ENCODE results near the gene CCDC194. TPM values are rescaled to one million over a fixed set of nuclear protein-coding genes. Genes with fewer than 3 reads are reported as not detected.
A peak's percentile ranks its signal among the peaks of the same experiment; 100 is the strongest.

The CCDC194 gene
- total RNA-seq, 1 donor from 2014 or later, result 2.6 TPM

- DNase-seq (ENCODE audit: low spot score), result peak; percentile 95
- H3K4me3 Mint-ChIP-seq, result peak within 1 kb of the TSS; percentile 94
- no peaks in the 10 kb centered on the region for H3K27me3 Mint-ChIP-seq (ENCODE audit: insufficient read depth)
- H3K4me1 Mint-ChIP-seq (ENCODE audit: low read depth), result peaks cover 17% of the 10 kb centered on the region
- no peaks in the 10 kb centered on the region for H3K9me3 Mint-ChIP-seq
- intact Hi-C loops (cut with micrococcal nuclease), result loop anchor here (1.0 kb wide), 8 partner anchors 15 to 153 kb away; partner anchors contain the start of genes BABAM1, BST2, DDA1 and GTPBP3
- H3K36me3 Mint-ChIP-seq (ENCODE audit: low read depth), result peaks cover 17% of the 10 kb centered on the region
- peak within 1 kb of the TSS; percentile 94 for H3K27ac Mint-ChIP-seq
Measured at GRCh38 chr19:17419621-17420474, 25.9 kb upstream of the CCDC194 start, which contains the start of gene MVB12A. Gene MVB12A (plus strand): TSS chr19:17420047. CDS start chr19:17420136, 89 bp downstream.

- Mint-ChIP-seq H3K4me1 (ENCODE audit: low read depth) (peaks cover 17% of the 10 kb centered on the region), H3K27me3 (ENCODE audit: insufficient read depth) (no peaks in the 10 kb centered on the region), H3K4me3 (peak overlapping the region; percentile 94), H3K36me3 (ENCODE audit: low read depth) (peaks cover 21% of the 10 kb centered on the region), H3K27ac (peak overlapping the region; percentile 94), H3K9me3 (no peaks in the 10 kb centered on the region)
- no peak for DNase-seq (ENCODE audit: low spot score)
- intact Hi-C loops (cut with micrococcal nuclease), result loop anchor here (1.0 kb wide), 6 partner anchors 14 to 152 kb away; partner anchors contain the start of genes BABAM1, BST2, DDA1 and GTPBP3
Measured at GRCh38 chr19:17419154-17419620, 25.2 kb upstream of the CCDC194 start.

- Mint-ChIP-seq H3K36me3 (ENCODE audit: low read depth) (peaks cover 21% of the 10 kb centered on the region), H3K4me3 (peak overlapping the region; percentile 94), H3K27me3 (ENCODE audit: insufficient read depth) (no peaks in the 10 kb centered on the region), H3K4me1 (ENCODE audit: low read depth) (peaks cover 17% of the 10 kb centered on the region), H3K27ac (peak overlapping the region; percentile 94), H3K9me3 (no peaks in the 10 kb centered on the region)
- intact Hi-C loops (cut with micrococcal nuclease), result loop anchor here (1.0 kb wide), 6 partner anchors 13 to 151 kb away; partner anchors contain the start of genes BABAM1, BST2, DDA1 and GTPBP3
- DNase-seq (ENCODE audit: low spot score), result no peak
Measured at GRCh38 chr19:17418710-17419109, 24.7 kb upstream of the CCDC194 start.

DNA sequence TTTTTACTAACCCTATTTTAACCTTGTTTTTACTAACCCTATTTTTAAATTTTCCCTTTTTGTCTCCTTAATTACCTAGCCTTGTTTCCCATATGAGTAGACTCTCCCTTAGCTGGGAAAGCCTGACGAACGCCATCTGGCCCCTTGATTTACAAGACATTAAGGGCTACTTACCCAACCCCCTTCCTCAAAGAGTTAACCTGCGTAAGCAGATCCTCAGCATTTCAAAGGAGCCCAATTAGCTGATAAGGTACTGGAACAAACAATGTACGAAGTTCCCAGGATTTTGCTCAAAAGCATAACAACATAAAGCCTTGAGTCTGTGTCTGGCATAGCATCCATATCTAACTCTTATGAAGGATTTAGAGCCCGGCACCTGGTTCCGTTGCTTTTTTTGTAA lies 21.1 kb upstream of the CCDC194 start:
- Mint-ChIP-seq H3K27ac (no peak overlapping the region), H3K4me1 (ENCODE audit: low read depth) (peaks cover 17% of the 10 kb centered on the region), H3K27me3 (ENCODE audit: insufficient read depth) (no peaks in the 10 kb centered on the region), H3K4me3 (no peak overlapping the region), H3K36me3 (ENCODE audit: low read depth) (peaks cover 34% of the 10 kb centered on the region), H3K9me3 (no peaks in the 10 kb centered on the region)
- DNase-seq (ENCODE audit: low spot score), result no peak
- intact Hi-C loops (cut with micrococcal nuclease), result no loop called here

- Mint-ChIP-seq H3K27me3 (ENCODE audit: insufficient read depth) (no peaks in the 10 kb centered on the region), H3K9me3 (no peaks in the 10 kb centered on the region), H3K36me3 (ENCODE audit: low read depth) (peaks cover 34% of the 10 kb centered on the region), H3K4me1 (ENCODE audit: low read depth) (peaks cover 11% of the 10 kb centered on the region), H3K27ac (no peak overlapping the region), H3K4me3 (no peak overlapping the region)
- no peak for DNase-seq (ENCODE audit: low spot score)
- intact Hi-C loops (cut with micrococcal nuclease), result no loop called here
Measured at GRCh38 chr19:17414097-17414496, 20.1 kb upstream of the CCDC194 start.

DNA sequence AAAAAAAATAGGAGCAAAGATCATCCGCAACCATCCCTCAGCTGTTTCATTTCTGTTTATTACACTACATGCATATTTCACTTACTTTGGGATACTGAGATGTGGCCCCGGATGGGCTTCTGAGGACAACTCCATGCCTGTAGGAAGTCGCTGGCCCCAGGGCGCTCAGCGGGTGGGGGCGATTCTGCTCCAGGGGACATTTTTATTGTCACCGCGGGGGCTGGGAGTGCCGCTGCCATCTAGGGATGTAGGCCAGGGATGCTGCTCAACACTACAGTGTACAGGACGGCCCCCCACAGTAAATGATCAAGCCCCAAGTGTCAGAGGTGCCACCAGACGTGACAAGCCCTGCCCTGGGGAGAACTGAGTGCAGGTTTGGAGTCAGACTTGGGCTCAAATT lies 17.8 kb upstream of the CCDC194 start:
- Mint-ChIP-seq H3K27me3 (ENCODE audit: insufficient read depth) (no peaks in the 10 kb centered on the region), H3K9me3 (no peaks in the 10 kb centered on the region), H3K36me3 (ENCODE audit: low read depth) (peaks cover 32% of the 10 kb centered on the region), H3K4me1 (ENCODE audit: low read depth) (peaks cover 18% of the 10 kb centered on the region), H3K4me3 (no peak overlapping the region), H3K27ac (no peak overlapping the region)
- intact Hi-C loops (cut with micrococcal nuclease), result no loop called here
- no peak for DNase-seq (ENCODE audit: low spot score)

- H3K4me1 Mint-ChIP-seq (ENCODE audit: low read depth), result peaks cover 27% of the 10 kb centered on the region
- H3K4me3 Mint-ChIP-seq, result no peak overlapping the region
- H3K36me3 Mint-ChIP-seq (ENCODE audit: low read depth), result peaks cover 23% of the 10 kb centered on the region
- no peak for DNase-seq (ENCODE audit: low spot score)
- H3K27ac Mint-ChIP-seq, result no peak overlapping the region
- no peaks in the 10 kb centered on the region for H3K27me3 Mint-ChIP-seq (ENCODE audit: insufficient read depth)
- intact Hi-C loops (cut with micrococcal nuclease), result loop anchor here (5.0 to 10.0 kb wide), 3 partner anchors 42 to 445 kb away; partner anchors contain the start of genes PGLS and RPL18A
- no peaks in the 10 kb centered on the region for H3K9me3 Mint-ChIP-seq
Measured at GRCh38 chr19:17409990-17410389, 16.0 kb upstream of the CCDC194 start.

DNA sequence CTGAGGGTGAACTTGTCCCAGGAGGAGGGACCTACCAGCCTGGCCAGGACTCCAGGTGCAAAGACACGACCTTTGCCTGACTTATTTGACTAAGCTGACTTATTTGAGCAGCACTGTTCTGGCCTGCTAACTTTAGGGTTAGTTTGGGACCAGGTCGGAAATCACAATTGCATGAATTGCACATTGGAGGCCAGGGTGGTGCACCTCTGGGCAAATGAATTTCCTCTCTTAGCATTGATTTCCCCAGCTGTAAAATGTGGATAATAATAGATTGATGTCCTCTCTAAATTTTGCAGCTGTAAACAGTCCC lies 12.8 kb upstream of the CCDC194 start:
- peak overlapping the region; percentile 85 for H3K4me3 Mint-ChIP-seq
- peaks cover 32% of the 10 kb centered on the region for H3K4me1 Mint-ChIP-seq (ENCODE audit: low read depth)
- intact Hi-C loops (cut with micrococcal nuclease), result loop anchor here (5.0 to 10.0 kb wide), 3 partner anchors 45 to 448 kb away; partner anchors contain the start of genes PGLS and RPL18A
- H3K27me3 Mint-ChIP-seq (ENCODE audit: insufficient read depth), result no peaks in the 10 kb centered on the region
- H3K27ac Mint-ChIP-seq, result peak overlapping the region; percentile 89
- DNase-seq (ENCODE audit: low spot score), result no peak
- H3K36me3 Mint-ChIP-seq (ENCODE audit: low read depth), result peaks cover 12% of the 10 kb centered on the region
- H3K9me3 Mint-ChIP-seq, result no peaks in the 10 kb centered on the region

DNA sequence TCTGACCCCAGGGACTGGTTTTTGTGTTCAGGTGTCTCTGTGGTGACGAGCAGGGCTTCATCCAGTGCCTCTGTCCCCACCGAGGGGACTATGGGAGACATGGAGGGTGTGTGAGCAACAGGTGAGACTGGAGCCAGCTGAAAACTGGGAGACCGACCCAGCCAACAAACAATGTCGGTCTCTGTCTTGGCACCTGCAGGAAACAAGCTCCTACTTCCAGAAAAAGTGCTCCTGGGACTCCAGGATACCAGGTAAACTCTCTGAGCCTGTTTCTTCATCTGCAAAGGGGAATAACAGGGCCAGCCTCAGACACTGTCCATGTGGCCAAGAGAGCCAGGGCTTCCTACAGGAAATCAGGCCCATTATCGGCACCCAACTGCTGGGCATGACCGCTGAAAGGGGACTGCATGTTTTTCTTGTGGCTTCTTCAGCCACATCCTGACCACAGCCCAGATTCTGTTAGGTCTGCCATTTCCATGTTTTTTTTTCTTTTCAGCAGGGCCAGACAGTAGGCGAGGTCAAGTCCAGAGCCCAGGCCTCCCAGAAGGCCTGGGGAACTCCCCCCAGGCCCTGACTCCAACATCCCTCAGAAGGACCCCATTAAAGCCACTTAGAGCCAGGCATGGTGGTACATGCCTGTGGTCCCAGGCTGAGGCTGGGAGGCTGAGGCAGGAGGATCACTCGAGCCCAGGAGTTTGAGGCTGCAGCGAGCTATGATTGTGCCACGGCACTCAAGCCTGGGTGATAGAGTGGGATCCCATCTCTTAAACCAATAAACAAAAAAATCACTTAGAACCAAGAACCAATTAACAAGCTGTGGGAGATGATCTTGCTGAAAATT lies 12.3 kb upstream of the CCDC194 start:
- Mint-ChIP-seq H3K9me3 (no peaks in the 10 kb centered on the region), H3K4me3 (peak overlapping the region; percentile 85), H3K27me3 (ENCODE audit: insufficient read depth) (no peaks in the 10 kb centered on the region), H3K36me3 (ENCODE audit: low read depth) (peaks cover 11% of the 10 kb centered on the region), H3K27ac (peak overlapping the region; percentile 89), H3K4me1 (ENCODE audit: low read depth) (peaks cover 32% of the 10 kb centered on the region)
- intact Hi-C loops (cut with micrococcal nuclease), result loop anchor here (5.0 to 10.0 kb wide), 3 partner anchors 46 to 449 kb away; partner anchors contain the start of genes PGLS and RPL18A
- DNase-seq (ENCODE audit: low spot score), result no peak

DNA sequence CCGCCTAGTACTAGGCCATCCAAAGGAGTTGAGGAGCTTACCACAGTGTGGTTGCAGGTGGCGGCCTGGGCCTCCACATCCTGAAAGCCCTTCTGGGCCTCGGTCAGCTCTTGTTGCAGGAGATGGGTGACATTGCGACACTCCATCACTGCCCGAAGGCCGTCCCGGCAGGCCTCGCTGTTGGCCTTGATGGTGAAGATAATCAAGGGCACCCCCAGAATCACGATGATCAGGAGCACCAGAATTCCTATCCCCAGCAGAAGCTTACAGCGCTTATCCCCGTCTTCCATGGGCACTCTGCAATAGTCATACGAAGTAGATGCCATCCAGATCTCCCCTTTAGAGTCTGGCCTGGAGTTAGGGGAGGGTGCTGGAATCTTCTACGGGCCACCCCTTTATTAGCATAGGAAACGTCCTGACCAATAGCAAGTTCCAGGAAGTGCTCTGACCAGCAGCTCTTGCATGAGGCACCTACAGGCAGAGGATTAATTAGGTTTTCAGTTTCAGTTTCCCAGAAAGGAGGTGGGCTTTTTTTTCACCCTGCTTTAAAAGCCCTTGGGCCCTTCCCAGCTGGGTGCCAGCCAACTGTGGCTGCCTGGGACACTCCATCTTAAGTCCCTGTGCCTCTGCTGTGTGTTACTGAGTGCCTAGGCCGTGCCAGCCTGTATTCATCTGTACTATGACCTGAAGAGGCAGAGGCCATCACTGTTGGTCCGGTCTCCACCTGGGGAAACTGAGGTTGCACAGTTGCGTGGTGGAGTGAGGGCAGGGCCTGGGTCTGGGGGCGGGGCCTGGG lies 11.5 kb upstream of the CCDC194 start, which contains the start of gene BST2:
TSS of gene BST2 (minus strand) at position 381 of the 796 bp plus-strand sequence. CDS start at position 326, 55 bp downstream.
- H3K27ac Mint-ChIP-seq, result peak within 1 kb of the TSS; percentile 89
- DNase-seq (ENCODE audit: low spot score), result peak; percentile 58
- H3K4me3 Mint-ChIP-seq, result peak within 1 kb of the TSS; percentile 85
- intact Hi-C loops (cut with micrococcal nuclease), result loop anchor here (1.0 to 10.0 kb wide), 5 partner anchors 14 to 449 kb away; partner anchors contain the start of genes ANO8, PGLS and RPL18A
- peaks cover 13% of the 10 kb centered on the region for H3K36me3 Mint-ChIP-seq (ENCODE audit: low read depth)
- H3K27me3 Mint-ChIP-seq (ENCODE audit: insufficient read depth), result no peaks in the 10 kb centered on the region
- H3K4me1 Mint-ChIP-seq (ENCODE audit: low read depth), result peaks cover 32% of the 10 kb centered on the region
- H3K9me3 Mint-ChIP-seq, result no peaks in the 10 kb centered on the region

DNA sequence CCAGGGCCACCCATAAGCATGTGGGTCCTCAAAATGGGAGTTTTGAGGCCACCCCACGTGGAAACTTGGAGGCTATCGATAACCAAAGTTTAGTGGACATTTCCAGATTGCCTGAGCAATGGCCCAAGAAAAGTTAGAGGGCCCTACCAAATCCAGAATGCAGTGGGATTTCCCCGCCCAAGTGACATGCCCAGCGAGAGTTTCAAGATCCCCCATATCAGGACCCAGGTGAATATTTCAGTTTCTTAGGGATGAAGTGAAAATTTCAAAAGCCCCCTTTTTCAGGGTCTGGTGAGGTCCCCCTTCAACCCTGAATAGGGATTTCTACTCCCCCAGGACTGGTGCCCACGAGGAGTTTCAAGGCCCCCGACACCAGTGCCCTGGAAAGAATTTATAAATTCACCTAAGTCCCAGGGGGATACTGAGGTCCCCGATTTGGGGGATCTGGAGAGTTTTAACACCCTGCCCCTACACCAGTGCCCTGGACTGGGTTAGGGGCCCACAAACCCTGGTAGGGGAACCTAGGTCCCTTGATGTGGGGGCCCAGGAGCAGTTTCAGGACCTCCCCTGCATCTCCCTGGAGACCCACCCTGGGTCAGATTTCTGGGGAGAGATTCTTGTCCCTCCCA lies 10.7 kb upstream of the CCDC194 start:
- Mint-ChIP-seq H3K4me1 (ENCODE audit: low read depth) (peaks cover 32% of the 10 kb centered on the region), H3K36me3 (ENCODE audit: low read depth) (peaks cover 14% of the 10 kb centered on the region), H3K27me3 (ENCODE audit: insufficient read depth) (no peaks in the 10 kb centered on the region), H3K9me3 (no peaks in the 10 kb centered on the region), H3K27ac (peak overlapping the region; percentile 89), H3K4me3 (peak overlapping the region; percentile 85)
- intact Hi-C loops (cut with micrococcal nuclease), result loop anchor here (1.0 to 10.0 kb wide), 5 partner anchors 15 to 450 kb away; partner anchors contain the start of genes ANO8, PGLS and RPL18A
- DNase-seq (ENCODE audit: low spot score), result no peak

All from activated T-helper 1 cell treated with anti-CD3 and anti-CD28 coated beads, Interleukin-12 subunit alpha, Interleukin-12 subunit beta, Interleukin-2, Interleukin-4 antibody, amounts not matched to agents 30 ng/mL and 10 ng/mL and 1 ng/mL, durations not matched to agents 14 hours and 24 hours and 36 hours (primary cell).